Measurements from ENCODE around the gene KRT222.

The KRT222 gene

GRCh38 chr17:40658396-40658795 is 6.6 kb downstream of the KRT222 start:
- no peak for DNase-seq (ENCODE audit: low read depth in 3 of 3)

GRCh38 chr17:40651939-40652338 is 13.0 kb downstream of the KRT222 start:
- no peak for DNase-seq (ENCODE audit: low read depth in 3 of 3)

- DNase-seq (ENCODE audit: low read depth in 3 of 3): peak in 2 of 3 donors; percentile 21 to 42
Measured at GRCh38 chr17:40648384-40648968, 16.5 kb downstream of the KRT222 start.

DNA sequence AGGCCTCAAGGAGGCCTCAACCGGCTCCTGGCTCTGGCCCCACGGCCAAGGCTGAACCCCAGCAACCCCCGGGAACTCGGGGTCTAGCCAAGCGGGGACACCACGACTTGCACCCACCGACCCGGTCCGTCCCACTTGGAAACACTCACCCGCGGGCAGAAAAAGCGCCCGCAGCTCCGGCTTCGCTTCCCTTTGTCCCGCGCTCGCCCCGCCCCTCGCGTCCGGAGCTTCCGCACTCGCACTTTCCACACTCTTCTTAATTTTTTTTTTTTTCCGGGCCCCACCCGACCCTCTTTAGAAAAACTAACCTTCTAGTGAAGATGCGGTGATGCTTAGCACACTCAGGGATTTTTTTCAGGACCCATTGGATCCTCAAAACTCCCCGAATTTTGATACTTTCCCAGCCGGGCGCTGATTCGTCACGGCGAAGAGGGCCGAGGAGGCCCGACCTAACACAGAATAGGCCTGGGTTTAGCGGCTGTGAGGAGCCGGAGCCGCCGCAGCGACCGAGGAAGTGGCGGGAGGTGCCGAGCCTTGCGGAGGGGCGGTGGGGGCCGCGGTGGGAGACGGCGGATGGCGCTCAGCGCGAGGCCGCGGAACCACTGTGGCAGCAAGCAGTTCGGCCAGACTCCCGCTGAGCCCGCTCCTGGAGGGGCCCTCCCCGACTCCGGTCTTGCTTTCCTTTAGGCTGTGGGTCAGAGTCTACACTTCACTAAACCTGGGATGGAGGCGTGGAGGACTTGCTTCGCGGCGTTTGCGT is 17.2 kb downstream of the KRT222 start, which contains the start of gene SMARCE1:
SMARCE1 (minus strand) TSS at position 195 of the 760 bp plus-strand sequence. CDS start 2,016 bp downstream, outside the sequence.
- peak; percentile 27 to 57 (median 47) for DNase-seq (ENCODE audit: low read depth in 3 of 3)

- DNase-seq (ENCODE audit: low read depth in 3 of 3): peak in 2 of 3 donors; percentile 14 to 23
Measured at GRCh38 chr17:40646791-40647623, 18.0 kb downstream of the KRT222 start.

DNA sequence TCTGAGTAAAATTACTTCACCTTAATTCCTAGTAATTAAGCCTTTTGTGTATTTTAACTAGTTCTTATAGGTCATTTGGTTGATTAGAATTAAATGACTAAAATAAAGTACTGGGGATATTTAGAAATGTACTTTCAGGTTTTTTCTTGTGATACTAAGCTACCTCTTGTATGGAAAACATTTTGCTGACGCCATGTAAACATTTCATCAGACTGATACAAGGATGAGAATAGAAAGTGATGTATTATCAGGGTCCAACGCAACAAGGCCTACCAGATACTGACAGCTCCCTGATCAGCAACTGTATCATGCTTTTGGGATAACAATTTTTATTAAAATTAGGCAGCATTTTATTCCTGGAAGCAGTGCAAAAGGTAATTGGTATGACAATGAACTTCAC is 19.0 kb downstream of the KRT222 start:
- no peak for DNase-seq (ENCODE audit: low read depth in 3 of 3)

GRCh38 chr17:40645291-40645690 is 19.7 kb downstream of the KRT222 start:
- no peak for DNase-seq (ENCODE audit: low read depth in 3 of 3)

GRCh38 chr17:40637931-40638330 is 27.0 kb downstream of the KRT222 start:
- DNase-seq (ENCODE audit: low read depth in 3 of 3): no peak

GRCh38 chr17:40633871-40634270 is 31.1 kb downstream of the KRT222 start:
- DNase-seq (ENCODE audit: low read depth in 3 of 3): no peak

- no peak for DNase-seq (ENCODE audit: low read depth in 3 of 3)
Measured at GRCh38 chr17:40632216-40632615, 32.8 kb downstream of the KRT222 start.

DNA sequence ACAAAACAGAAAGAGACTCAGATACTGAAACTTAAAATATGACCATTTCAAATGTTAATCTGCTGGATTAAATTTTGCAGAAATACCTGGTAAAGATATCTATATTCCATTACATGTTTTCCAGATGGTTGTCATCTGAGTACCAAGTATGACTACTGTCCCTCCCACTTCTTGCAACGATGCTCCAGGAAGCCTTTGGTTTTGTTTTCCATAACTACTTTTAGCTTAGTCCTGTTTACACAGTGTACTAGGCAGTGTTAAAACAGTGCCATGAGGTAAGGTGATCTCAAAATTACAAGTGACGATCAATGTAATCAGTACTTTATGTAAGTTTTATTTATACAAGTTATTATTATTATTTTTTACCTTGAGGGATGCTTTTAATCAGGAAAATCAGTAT is 35.1 kb downstream of the KRT222 start:
- DNase-seq (ENCODE audit: low read depth in 3 of 3): no peak

GRCh38 chr17:40625311-40625710 is 39.7 kb downstream of the KRT222 start:
- DNase-seq (ENCODE audit: low read depth in 3 of 3): no peak

- DNase-seq (ENCODE audit: low read depth in 3 of 3): no peak
Measured at GRCh38 chr17:40623419-40624210, 41.4 kb downstream of the KRT222 start.

DNA sequence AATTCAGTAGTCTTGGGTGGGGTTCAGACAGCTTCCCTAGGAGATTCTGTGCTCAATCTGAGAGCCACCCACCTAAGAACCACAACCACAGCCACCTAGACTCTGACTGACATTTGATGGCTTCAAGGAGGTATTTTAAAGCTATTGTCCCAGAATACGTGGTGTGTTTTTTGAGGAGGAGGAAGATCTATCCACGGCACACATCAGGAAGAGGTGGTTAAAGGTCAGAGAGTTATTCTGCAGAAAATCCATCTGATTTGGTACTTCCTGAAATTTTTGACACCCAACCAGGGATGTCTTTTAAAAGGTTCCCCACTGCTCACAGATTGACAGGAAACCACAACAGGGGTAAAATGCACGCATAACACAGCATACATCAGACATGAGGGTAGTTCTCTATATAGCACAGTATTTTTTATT is 42.5 kb downstream of the KRT222 start:
- no peak for DNase-seq (ENCODE audit: low read depth in 3 of 3)

DNA sequence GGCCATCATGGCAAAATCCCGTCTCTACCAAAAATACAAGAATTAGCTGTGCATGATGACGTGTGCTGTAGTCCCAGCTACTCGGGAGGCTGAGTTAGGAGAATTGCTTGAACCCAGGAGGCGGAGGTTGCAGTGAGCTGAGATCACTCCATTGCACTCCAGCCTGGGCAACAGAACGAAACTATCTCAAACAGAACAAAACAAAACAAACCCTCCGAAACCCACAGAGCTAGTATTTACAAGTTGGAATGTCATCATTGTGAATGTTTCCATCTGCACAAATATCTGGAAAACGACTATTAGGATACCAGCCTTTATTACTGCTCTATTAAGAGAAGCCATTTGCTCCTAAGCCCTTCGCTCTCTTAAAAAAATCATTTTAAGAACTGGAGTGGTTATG is 43.4 kb downstream of the KRT222 start:
- no peak for DNase-seq (ENCODE audit: low read depth in 3 of 3)

- no peak for DNase-seq (ENCODE audit: low read depth in 3 of 3)
Measured at GRCh38 chr17:40621019-40621418, 44.0 kb downstream of the KRT222 start.

DNA sequence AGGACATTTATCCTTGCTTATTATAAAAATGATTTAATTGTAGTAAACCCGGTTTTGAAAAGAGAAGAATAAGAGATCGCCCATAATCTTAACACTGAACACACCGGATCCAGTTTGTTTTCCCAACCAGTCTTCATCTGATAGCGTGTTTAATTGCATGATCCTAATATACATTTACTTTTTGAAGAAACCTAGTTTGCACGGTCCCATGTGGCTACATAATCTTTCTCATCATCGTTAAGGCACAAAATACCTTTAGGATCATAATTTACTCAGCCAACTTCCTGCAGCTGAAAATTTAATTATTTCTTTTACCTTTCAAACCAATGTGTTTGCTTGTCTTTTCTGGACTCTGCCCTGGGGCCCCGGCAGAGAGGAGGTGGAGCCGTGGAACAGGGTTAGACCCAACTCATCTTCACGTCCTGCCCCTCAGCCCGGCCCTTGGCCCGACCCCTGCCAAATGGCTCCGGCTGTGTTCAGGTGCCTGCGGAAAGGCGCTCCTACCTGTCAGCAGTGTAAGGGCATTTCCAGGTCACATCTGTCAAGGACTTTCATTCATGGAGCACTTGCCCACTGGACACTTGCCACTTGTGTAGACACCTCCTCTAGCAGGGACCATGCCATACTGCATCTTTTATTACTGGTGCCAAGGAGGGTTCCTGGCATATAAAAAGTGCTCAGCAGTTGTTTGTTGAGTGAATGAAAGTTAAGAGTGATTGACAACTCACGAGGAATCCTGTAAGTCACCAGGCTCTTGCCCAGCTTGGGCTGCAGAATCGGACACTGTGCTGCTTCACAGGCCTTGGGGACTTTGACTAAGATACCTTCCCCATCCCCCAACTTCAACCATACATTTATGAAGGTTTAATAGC is 46.0 kb downstream of the KRT222 start:
- DNase-seq (ENCODE audit: low read depth in 3 of 3): no peak

GRCh38 chr17:40617678-40618240 is 47.2 kb downstream of the KRT222 start:
- DNase-seq (ENCODE audit: low read depth in 3 of 3): no peak

GRCh38 chr17:40616592-40616991 is 48.4 kb downstream of the KRT222 start:
- DNase-seq (ENCODE audit: low read depth in 3 of 3): no peak

DNA sequence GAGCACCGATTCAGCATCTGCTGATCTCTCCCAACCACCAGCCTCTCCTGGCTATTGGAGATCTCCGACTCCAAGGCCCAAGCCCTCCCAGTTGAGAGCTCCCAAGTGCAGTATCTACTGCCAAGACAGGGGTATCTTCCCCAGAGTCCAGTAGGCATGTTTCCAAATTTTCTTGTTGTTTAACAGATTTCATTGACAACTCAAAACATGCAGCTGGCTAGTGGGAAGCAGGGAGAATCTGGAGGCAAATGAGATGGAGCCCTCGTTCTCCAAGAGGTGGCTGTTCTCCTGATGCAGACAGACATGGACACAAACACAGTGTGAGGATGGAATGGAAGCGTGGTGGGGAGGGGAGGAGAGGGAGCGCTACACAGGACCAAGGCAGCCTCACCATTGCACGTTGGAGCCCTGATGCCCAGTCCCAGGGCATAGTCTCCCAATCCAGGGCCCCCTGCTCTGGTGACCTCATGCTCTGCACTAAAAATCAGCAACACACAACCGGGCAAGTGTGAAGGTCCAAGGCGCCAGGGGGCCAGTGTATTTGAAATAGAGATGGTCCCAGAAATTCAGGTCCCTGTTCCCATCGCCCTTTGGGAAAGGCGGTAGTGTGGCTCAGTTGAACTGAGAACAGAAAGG is 49.0 kb downstream of the KRT222 start:
- no peak for DNase-seq (ENCODE audit: low read depth in 3 of 3)

Data from stimulated activated CD4-positive, alpha-beta T cell treated with anti-CD3 and anti-CD28 coated beads, TNF-alpha, amount 100 ng/mL, for 48 hours (primary cell).